Amniotic stem cell (primary cell): ENCODE data around the gene IL4I1.
A peak's percentile ranks its signal among the peaks of the same experiment; 100 is the strongest.

Experiments used
- DNase-seq: peaks from one replicate; lab custom pipeline; 2025; lab: John Stamatoyannopoulos, UW

IL4I1 gene

DNA sequence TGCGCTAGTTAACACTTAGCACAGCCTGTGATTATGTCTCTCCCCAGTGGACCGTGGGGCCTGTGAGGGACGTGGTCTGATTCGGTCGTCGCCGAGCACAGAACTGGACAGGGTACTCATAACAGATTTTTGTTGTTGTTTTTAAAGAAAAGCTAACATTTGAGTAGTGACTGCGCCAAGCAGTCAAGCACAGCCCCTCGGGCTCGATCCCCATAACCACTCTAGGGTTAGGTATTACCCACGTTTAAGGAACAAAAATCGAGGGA, 46.5 kb downstream of the IL4I1 start:
- DNase-seq = no peak

DNA sequence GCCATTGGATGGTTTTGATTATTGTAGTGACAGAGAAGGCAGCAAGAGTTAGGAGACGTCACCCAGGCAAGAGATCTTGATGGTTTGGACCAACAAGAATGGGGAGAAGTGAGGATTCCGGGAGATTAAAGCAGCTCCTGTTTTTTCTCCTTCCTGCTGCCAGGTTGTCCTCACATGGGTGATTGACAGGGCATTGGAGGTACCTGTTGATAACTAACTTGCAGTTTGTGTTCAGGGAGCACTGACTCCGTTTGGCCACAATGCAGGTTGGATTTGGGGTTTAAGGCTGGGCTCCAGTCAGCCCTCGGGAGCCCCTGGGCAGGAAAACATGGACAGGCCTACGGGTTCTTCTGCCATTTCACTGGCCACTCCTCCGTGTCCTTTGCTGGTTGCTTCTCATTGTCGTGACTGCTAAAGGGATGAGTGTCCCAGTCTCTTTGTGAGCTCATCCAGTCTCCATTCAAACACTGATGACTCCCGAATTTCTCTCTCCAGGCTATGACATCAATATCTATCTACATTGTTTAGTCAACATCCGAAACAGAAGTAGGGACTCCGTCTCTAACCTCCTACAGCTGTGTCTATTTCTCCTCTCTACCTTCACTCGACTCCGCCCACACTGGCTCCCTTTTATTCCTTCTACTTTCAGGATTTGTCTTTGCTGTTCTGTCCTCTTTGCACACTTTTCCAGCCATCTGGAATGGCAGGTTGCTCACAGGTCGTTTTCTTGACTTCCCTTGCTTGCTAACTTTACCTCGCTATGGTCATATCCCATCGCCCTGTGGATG, 47.1 kb downstream of the IL4I1 start:
- no peak for DNase-seq

DNA sequence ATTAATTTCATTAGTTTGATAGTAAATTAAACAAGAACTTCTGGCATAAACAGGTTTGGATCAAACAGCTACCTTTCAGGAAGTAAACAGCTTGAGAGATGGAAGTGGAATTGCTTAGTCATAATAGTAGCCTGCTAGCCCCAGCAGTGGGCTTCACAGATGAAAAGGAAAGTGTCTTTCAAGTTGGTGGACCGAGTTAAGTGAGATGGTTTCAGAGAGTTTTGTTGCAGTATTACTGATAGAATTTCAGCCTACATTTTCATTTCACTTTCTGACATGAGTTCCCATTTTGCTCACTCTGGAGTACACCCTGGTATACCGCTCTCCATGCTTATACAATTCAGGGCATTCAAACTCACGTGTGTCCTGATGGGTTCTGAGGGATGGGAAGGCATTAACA, 47.7 kb downstream of the IL4I1 start:
- no peak for DNase-seq

DNA sequence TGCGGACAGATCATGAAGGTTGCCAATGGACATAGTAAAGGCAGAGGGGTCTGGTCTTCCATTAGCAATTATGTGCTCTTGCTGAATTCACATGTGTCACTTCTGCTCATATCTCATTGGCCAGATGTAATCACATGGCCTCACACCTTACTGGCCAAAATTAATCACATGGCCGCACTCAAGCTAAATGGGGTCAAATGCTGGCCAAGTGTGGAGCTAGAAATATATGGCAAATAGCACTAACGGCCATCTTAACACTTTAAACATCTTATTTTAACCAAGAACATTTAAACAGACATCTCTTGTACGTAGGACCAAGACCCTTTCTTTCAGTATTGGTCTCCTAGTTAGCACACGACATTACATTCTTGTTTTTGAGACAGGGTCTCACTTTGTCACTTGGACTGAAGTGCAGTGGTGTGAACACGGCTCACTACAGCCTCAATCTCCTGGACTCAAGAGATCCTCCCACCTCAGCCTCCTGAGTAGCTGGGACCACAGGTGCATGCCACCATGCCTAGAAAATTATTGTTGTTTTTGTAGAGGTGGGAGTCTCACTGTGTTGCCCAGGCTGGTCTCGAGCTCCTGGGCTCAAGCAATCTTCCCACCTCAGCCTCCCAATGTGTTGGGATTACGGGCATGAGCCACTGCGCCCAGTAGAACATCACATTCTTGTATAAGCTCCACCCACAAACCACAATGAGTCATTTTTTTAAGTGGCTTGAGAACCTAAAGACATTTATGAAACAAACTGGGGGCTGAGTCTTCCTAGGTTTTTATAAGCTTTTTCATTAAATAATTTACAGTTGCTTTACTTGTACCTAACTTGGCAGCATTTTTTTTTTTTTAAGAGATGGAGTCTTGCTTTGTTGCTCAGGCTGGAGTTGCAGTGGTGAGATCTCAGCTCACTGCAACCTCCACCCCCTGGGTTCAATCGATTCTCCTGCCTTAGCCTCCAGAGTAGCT, 48.7 kb downstream of the IL4I1 start:
- peak; percentile 17 for DNase-seq

DNA sequence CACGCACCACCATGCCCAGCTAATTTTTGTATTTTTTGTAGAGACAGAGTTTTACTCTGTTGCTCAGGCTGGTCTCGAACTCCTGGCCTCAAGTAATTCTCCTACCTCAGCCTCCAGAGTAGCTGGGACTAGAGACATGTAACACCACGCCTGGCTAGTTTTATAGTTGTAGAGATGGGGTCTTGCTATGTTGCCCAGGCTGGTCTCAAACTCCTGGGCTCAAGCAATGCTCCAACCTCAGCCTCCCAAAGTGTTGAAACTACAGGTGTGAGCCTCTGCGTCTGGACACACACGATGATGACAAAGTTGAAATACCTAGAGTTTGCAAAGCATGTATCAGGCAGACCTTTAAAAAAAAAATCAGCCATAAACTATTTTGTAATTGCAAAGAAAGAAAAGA, 50.3 kb downstream of the IL4I1 start:
- DNase-seq = no peak

- DNase-seq = no peak
These were observed 51.3 kb downstream of the IL4I1 start for GRCh38 chr19:49845414-49845813.

- DNase-seq = no peak
These were observed 52.3 kb downstream of the IL4I1 start for GRCh38 chr19:49844138-49845095.

DNA sequence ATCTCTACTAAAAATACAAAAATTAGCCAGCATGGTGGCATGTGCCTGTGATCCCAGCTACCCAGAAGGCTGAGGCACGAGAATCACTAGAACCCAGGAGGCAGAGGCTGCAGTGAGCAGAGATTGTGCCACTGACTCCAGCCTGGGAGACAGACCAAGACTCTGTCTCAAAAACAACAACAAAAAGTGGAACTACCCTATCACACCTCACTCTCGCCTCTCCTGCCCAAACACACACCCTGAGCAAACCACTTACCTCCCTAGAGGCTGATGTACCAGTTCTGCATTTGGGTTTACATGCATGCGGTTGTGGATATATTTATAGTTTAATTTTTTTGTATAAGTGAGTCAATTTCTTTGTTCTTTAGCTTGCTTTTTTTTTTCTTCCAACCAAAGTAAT, 53.4 kb downstream of the IL4I1 start:
- no peak for DNase-seq

DNA sequence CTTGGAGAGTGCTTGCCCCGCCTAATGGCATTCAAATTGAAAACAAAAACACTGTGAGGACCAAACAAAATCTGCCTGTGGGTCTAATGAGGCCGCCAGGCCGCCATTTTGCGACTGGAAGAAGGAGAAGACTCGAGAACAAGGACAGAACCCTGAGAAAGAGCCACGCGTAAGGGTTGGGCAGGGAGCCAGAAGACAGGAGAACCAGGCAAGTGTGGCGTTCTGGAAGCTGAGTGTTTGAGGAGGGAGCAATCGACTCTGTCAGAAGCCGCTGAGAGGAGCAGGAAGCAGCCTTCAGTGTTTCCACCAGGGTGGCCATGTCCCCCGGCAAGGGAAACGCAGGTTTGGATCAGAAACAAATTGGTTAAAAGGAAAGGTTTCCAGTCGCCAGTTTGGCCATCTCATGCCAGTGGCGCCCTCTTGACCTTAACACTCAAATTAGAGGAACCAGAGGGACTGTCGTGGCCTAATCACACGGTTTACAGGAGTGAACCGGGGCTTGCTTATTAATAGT, 55.9 kb downstream of the IL4I1 start:
- DNase-seq = no peak

DNA sequence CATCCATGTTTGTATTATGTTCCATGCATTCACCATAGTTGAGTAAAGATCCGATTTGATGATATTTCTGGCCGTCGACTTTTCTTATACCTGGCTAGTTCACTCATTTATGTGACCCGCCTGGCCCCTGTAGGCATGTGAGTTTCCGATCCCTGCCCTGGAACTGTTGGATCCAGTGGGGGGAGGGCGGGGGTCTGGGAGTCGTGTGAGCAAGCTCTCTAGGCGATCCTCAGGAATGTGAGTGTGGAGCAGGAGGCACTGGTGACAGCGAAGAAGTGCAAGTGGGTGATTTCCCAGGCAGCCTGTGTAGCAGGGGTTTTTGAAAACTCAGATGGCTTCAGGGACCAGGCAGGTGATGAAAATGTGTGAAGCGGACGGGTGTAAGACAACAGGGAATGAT, 56.4 kb downstream of the IL4I1 start:
- no peak for DNase-seq

- no peak for DNase-seq
These were observed 57.0 kb downstream of the IL4I1 start for GRCh38 chr19:49839713-49840112.
